ENCODE results near the gene GOLPH3. TPM values are rescaled to one million over a fixed set of nuclear protein-coding genes. Genes with fewer than 3 reads are reported as not detected.

GOLPH3 gene
- total RNA-seq, 1 donor from 2014 or later = 72.9 TPM

DNA sequence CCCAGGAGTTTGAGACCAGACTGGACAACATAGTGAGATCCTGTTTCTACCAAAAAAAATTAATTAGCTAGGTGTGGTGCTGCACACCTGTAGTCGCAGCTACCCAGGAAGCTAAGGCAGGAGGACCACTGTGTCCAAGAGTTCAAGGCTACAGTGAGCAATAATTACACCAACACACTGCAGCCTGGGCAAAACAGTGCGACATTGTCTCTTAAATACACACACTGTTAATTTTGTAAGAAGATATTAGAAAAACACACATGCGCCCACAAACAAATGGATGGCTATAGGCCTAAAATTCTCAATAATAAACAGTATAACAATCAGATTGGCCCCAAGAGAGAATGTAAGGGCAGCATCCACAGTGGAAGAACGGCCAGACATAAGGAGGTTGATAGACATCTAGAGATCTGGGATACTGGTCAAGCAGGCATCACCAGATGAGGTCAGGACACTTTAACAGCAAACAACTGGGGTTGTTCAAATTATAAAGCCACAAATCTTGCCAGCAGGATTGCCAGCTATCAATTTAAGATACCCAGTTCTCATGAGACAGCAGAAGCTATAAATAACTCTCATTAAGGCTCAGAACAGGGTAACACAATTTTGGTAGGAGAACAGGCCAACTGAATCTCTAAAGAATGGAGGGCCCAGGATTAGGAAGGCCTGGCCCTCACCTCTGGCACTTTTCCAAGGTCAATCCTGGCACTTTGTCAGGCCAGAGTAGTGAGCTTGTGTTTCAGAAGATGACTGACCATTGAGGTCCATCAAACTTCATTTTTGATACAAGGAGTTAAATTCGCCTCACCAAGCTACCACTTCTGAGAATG lies 29.5 kb downstream of the GOLPH3 start:
- H3K27ac Mint-ChIP-seq = peak overlapping the region; percentile 12
- H3K9me3 Mint-ChIP-seq = no peaks in the 10 kb centered on the region
- no peak for TF ChIP-seq CTCF (conservative IDR thresholded peaks at IDR 0.05)
- no peak overlapping the region for H3K4me3 Mint-ChIP-seq
- peaks cover 26% of the 10 kb centered on the region for H3K4me1 Mint-ChIP-seq (ENCODE audit: unreplicated experiment)
- peaks cover 26% of the 10 kb centered on the region for H3K36me3 Mint-ChIP-seq
- DNase-seq (ENCODE audit: extremely low spot score, unreplicated experiment) = no peak
- no peaks in the 10 kb centered on the region for H3K27me3 Mint-ChIP-seq

- TF ChIP-seq CTCF (conservative IDR thresholded peaks at IDR 0.05) = no peak
- Mint-ChIP-seq H3K36me3 (peaks cover 27% of the 10 kb centered on the region), H3K27ac (peak overlapping the region; percentile 44)
Measured at GRCh38 chr5:32143617-32144377, 30.3 kb downstream of the GOLPH3 start.

DNA sequence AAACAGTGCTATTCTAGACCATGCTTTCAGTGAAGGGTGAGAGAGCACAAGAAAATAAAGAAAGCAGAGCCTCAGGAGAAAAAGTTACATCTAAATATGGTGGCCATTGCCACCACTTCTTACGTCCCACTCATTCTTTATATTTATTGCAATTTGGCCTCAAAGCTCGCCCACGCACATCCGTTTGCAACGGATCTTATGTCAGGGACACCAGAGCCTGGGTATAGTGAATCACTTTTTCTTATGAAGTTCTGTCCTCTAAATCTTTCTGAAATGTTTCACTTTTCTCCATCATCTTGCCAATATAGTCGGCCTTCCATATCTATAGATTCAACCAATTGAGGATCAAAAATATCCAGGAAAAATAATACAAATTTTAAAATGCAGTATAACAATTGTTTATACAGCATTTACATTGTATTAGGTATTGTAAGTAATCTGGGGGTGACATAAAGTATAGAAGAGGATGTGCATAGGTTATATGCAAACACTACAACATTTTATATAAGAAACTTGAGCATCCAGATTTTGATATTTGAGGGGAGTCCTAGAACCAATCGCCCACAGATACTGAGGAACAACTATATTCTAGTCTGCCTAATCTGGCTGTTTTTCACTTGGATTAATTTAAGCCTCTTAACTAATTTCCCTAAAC lies 35.2 kb downstream of the GOLPH3 start:
- H3K27ac Mint-ChIP-seq = no peak overlapping the region
- H3K9me3 Mint-ChIP-seq = no peaks in the 10 kb centered on the region
- peaks cover 32% of the 10 kb centered on the region for H3K36me3 Mint-ChIP-seq
- H3K4me1 Mint-ChIP-seq (ENCODE audit: unreplicated experiment) = no peaks in the 10 kb centered on the region
- H3K4me3 Mint-ChIP-seq = no peak overlapping the region
- no peak for TF ChIP-seq CTCF (conservative IDR thresholded peaks at IDR 0.05)
- no peaks in the 10 kb centered on the region for H3K27me3 Mint-ChIP-seq
- no peak for DNase-seq (ENCODE audit: extremely low spot score, unreplicated experiment)

More at GRCh38 chr5:32143617-32144377, 30.3 kb downstream of the GOLPH3 start:
- no peak for DNase-seq (ENCODE audit: extremely low spot score, unreplicated experiment)
- Mint-ChIP-seq H3K27me3 (no peaks in the 10 kb centered on the region), H3K9me3 (no peaks in the 10 kb centered on the region), H3K4me3 (no peak overlapping the region), H3K4me1 (ENCODE audit: unreplicated experiment) (peaks cover 20% of the 10 kb centered on the region)

DNA sequence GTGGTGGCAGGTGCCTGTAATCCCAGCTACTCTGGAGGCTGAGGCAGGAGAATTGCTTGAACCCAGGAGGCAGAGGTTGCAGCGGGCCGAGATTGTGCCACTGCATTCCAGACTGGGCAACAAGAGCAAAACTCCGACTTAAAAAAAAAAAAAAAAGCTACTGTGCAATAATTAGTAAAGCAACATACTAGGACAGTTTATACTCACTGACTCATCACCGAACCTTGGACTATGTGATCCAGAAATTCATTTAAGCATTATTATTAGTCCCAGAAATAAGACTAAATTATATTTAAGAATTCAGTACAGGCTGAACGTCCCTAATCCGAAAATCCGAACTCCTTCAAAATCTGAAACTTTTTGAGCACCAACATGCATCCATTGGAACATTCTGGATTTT lies 37.8 kb downstream of the GOLPH3 start:
- Mint-ChIP-seq H3K4me1 (ENCODE audit: unreplicated experiment) (peaks cover 4% of the 10 kb centered on the region), H3K36me3 (peaks cover 34% of the 10 kb centered on the region)

More for the DNA sequence above, 37.8 kb downstream of the GOLPH3 start:
- no peaks in the 10 kb centered on the region for H3K9me3 Mint-ChIP-seq
- no peak overlapping the region for H3K4me3 Mint-ChIP-seq
- no peak for DNase-seq (ENCODE audit: extremely low spot score, unreplicated experiment)
- H3K27me3 Mint-ChIP-seq = no peaks in the 10 kb centered on the region
- TF ChIP-seq CTCF (conservative IDR thresholded peaks at IDR 0.05) = no peak
- H3K27ac Mint-ChIP-seq = no peak overlapping the region

Data from type B pancreatic cell (in vitro differentiated cells).